SK-N-SH treated with all-trans-retinoic acid at 6 μM for 48 hours (cell line): ENCODE data around the gene ZGRF1.

ENCODE experiments used
- PATZ1 ChIP-seq: fragments of 250-450 bp; sonication (Bioruptor Pico); IDR thresholded peaks from 2 replicates; pipeline ENCODE4 v1.8.0; 2020; ENCODE audit warnings: mild to moderate bottlenecking, moderate library complexity, borderline replicate concordance
- PPARA ChIP-seq: fragments of 250-450 bp; sonication (Bioruptor Pico); IDR thresholded peaks from 2 replicates; pipeline ENCODE4 v1.5.0; 2020; ENCODE audit warnings: mild to moderate bottlenecking, borderline replicate concordance
- RARB ChIP-seq: fragments of 250-450 bp; sonication (Bioruptor Pico); IDR thresholded peaks from 2 replicates; pipeline ENCODE4 v1.8.0; 2021; ENCODE audit warnings: mild to moderate bottlenecking, moderate library complexity
- TCF4 ChIP-seq: fragments of 250-450 bp; sonication (Bioruptor Pico); IDR thresholded peaks from 2 replicates; pipeline ENCODE4 v1.8.0; 2021; ENCODE audit warnings: mild to moderate bottlenecking, moderate library complexity, borderline replicate concordance
- ZFP30 ChIP-seq: fragments of 450-650 bp; formaldehyde crosslinking; IDR thresholded peaks from 2 replicates; pipeline ENCODE4 v1.5.0; 2022; ENCODE audit warnings: mild to moderate bottlenecking, moderate library complexity
- ZNF565 ChIP-seq: fragments of 450-650 bp; formaldehyde crosslinking; conservative IDR thresholded peaks from 2 replicates; pipeline ENCODE4 v1.5.0; 2020; ENCODE audit warnings: low read depth, mild to moderate bottlenecking, moderate library complexity

GRCh38 chr4:112664611-112665010 is 27.9 kb upstream of the ZGRF1 start:
- TF ChIP-seq TCF4 (CRISPR knock-in tag) (no peak), ZFP30 (no peak), PATZ1 (no peak), RARB (CRISPR knock-in tag) (no peak), ZNF565 (CRISPR knock-in tag) (no peak), PPARA (no peak)
